UCSD-AML1 (cell line): Measurements from ENCODE around the gene RWDD3.

ENCODE experiments used
- DNase-seq: peaks from one replicate; lab custom pipeline; 2025; ENCODE audit not compliant: unreplicated experiment; lab: John Stamatoyannopoulos, UW

RWDD3 gene

GRCh38 chr1:95281781-95282517 is 47.9 kb downstream of the RWDD3 start:
- no peak for DNase-seq

- no peak for DNase-seq
These were observed 48.5 kb downstream of the RWDD3 start for GRCh38 chr1:95282518-95282895.

GRCh38 chr1:95284420-95284819 is 50.4 kb downstream of the RWDD3 start:
- no peak for DNase-seq

- DNase-seq = no peak
These were observed 52.5 kb downstream of the RWDD3 start for GRCh38 chr1:95286479-95286878.

- no peak for DNase-seq
These were observed 53.1 kb downstream of the RWDD3 start for GRCh38 chr1:95287081-95287480.

GRCh38 chr1:95287825-95288224 is 53.8 kb downstream of the RWDD3 start:
- DNase-seq = no peak
